Measurements from ENCODE around the gene BATF.
A peak's percentile ranks its signal among the peaks of the same experiment; 100 is the strongest.

The BATF gene

DNA sequence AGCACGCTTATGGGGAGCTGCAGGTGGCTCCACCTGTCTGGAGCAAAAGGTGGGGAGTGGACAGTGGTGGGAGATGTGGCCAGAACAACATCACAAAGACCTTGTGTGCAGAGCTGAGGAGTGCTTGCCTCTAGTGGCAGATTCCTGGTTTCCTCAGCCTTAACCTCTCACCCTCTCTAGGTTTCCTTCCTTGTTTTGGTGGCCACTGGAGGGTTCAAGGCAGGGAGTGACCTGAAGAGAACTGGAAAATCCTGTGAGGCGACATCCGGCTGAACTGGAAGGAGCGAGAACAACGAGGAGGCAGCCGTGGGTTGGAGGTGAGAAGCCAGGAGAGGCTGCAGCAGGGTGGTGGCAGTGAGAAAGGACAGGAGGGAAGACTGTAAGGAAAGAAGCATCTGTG lies 49.8 kb downstream of the BATF start:
- Mint-ChIP-seq H3K27ac (no peak overlapping the region), H3K36me3 (ENCODE audit: low read depth) (no peaks in the 10 kb centered on the region), H3K4me3 (no peak overlapping the region), H3K9me3 (no peaks in the 10 kb centered on the region), H3K4me1 (ENCODE audit: low read depth) (peaks cover 52% of the 10 kb centered on the region), H3K27me3 (no peaks in the 10 kb centered on the region)

GRCh38 chr14:75577090-75577489 lies 54.8 kb downstream of the BATF start:
- H3K27ac Mint-ChIP-seq = no peak overlapping the region
- no peaks in the 10 kb centered on the region for H3K9me3 Mint-ChIP-seq
- no peak overlapping the region for H3K4me3 Mint-ChIP-seq
- H3K4me1 Mint-ChIP-seq (ENCODE audit: low read depth) = peaks cover 33% of the 10 kb centered on the region
- peaks cover 5% of the 10 kb centered on the region for H3K27me3 Mint-ChIP-seq
- H3K36me3 Mint-ChIP-seq (ENCODE audit: low read depth) = no peaks in the 10 kb centered on the region

GRCh38 chr14:75577729-75578101 lies 55.4 kb downstream of the BATF start:
- Mint-ChIP-seq H3K36me3 (ENCODE audit: low read depth) (no peaks in the 10 kb centered on the region), H3K9me3 (no peaks in the 10 kb centered on the region), H3K27ac (peak overlapping the region; percentile 61), H3K27me3 (peaks cover 5% of the 10 kb centered on the region), H3K4me3 (peak overlapping the region; percentile 82), H3K4me1 (ENCODE audit: low read depth) (peaks cover 33% of the 10 kb centered on the region)

DNA sequence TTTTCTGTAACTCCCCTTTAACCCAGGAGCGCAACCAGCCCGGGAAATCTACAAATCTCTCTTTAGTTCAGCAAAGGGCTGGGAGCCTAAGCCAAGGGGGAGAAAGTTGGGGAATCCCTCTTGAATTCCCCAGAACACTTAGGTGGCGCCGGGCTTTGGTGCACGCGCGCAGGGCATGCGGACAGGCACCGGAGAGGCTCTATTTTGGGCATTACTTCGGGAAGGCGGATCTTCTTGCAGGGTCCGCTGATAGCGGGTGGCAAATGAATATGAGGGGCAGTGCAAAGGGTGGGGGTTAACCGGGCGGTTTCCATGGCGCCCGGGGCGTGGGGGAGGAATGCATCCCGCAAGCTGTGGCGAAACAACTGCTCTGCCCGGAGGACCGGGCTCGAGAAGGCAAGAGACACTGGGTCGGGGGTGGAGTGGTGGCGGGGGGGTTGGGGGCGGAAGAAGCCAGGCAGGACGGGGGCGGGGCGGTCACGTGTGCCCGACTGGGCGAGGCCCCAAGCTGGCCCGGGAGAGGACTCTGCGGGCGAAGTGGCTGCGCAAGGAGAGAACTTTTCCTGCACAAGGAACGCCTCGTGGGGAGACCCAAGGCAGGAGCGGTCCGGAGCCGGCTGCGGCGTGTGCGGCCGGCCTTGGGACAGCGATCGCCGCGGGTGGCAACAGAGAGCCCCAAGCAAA lies 56.0 kb downstream of the BATF start, which contains the start of gene FLVCR2:
Gene FLVCR2, plus strand, starts transcription at position 519 of the 684 bp plus-strand sequence. CDS start 353 bp downstream, outside the sequence.
- Mint-ChIP-seq H3K4me1 (ENCODE audit: low read depth) (peaks cover 33% of the 10 kb centered on the region), H3K9me3 (no peaks in the 10 kb centered on the region), H3K4me3 (peak within 1 kb of the TSS; percentile 82), H3K27ac (peak within 1 kb of the TSS; percentile 61), H3K27me3 (peaks cover 5% of the 10 kb centered on the region), H3K36me3 (ENCODE audit: low read depth) (no peaks in the 10 kb centered on the region)

- Mint-ChIP-seq H3K27me3 (peaks cover 5% of the 10 kb centered on the region), H3K9me3 (no peaks in the 10 kb centered on the region), H3K27ac (no peak overlapping the region), H3K4me3 (peak overlapping the region; percentile 82), H3K36me3 (ENCODE audit: low read depth) (no peaks in the 10 kb centered on the region), H3K4me1 (ENCODE audit: low read depth) (peaks cover 33% of the 10 kb centered on the region)
Observed at GRCh38 chr14:75578786-75579337, 56.6 kb downstream of the BATF start.

DNA sequence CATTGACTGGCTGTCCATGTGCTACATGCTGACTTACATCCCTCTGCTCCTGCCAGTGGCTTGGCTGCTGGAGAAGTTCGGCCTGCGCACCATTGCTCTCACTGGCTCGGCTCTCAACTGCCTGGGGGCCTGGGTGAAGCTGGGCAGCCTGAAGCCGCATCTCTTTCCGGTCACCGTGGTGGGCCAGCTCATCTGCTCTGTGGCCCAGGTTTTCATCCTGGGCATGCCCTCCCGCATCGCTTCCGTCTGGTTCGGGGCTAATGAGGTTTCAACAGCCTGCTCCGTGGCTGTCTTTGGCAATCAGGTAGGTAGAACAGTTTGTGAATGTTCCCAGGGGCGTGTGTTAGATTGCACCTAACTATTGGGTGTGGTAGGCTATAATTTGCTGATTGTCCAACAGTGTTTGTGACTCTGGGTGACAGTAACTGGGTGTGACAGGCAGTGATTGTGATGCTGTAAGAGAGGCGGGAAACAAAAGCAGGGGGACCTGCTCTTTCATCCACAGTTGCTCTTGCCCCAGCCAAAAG lies 57.1 kb downstream of the BATF start:
- Mint-ChIP-seq H3K27ac (peak overlapping the region; percentile 24), H3K4me1 (ENCODE audit: low read depth) (peaks cover 33% of the 10 kb centered on the region), H3K9me3 (no peaks in the 10 kb centered on the region), H3K36me3 (ENCODE audit: low read depth) (no peaks in the 10 kb centered on the region), H3K4me3 (peak overlapping the region; percentile 82), H3K27me3 (peaks cover 5% of the 10 kb centered on the region)

DNA sequence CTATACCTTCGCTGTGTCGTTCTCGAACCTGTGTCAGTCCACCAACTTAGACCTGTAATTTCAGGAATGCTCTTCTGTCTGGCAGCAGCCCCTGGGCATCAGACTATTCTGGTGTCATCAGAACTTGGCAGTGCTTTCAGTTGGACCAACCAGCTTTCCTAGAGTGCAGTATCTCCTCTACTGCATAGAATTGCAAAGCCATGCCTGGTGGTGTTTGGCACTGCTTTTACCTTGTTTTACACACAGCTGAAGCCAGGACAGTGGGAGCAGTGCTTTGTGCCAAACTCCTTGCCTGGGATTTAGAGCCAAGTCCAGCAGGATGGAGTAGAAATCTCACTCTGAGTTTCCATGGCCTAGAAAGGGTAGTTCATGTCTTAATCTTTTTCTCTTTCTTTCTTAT lies 57.6 kb downstream of the BATF start:
- Mint-ChIP-seq H3K4me1 (ENCODE audit: low read depth) (peaks cover 33% of the 10 kb centered on the region), H3K4me3 (peak overlapping the region; percentile 82)

DNA sequence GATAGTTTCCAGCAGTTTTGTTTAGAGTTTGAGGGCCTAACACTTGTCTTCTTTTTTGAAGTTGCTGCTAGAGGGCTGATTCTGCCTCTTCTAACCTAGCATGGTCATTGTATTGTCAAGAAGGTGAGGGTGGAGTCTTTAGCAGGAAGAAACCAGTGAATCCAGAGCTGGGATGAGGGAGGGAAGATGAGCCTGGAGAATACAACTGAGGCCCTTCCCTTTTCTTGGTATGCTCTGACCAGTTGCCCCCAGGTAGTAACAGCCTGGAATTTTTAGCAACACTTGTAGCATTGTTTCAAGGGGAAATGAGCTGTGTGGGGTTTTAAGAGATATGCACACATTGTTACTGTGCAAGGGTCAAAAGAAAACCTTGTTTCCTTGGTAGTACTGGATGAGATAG lies 65.1 kb downstream of the BATF start:
- Mint-ChIP-seq H3K9me3 (no peaks in the 10 kb centered on the region), H3K27ac (no peak overlapping the region), H3K4me3 (no peak overlapping the region), H3K4me1 (ENCODE audit: low read depth) (no peaks in the 10 kb centered on the region), H3K27me3 (no peaks in the 10 kb centered on the region), H3K36me3 (ENCODE audit: low read depth) (no peaks in the 10 kb centered on the region)

More for the DNA sequence above, 57.6 kb downstream of the BATF start:
- Mint-ChIP-seq H3K36me3 (ENCODE audit: low read depth) (no peaks in the 10 kb centered on the region), H3K9me3 (no peaks in the 10 kb centered on the region), H3K27ac (no peak overlapping the region), H3K27me3 (peaks cover 5% of the 10 kb centered on the region)

- H3K27me3 Mint-ChIP-seq = no peaks in the 10 kb centered on the region
- no peak overlapping the region for H3K4me3 Mint-ChIP-seq
- no peaks in the 10 kb centered on the region for H3K9me3 Mint-ChIP-seq
- peaks cover 5% of the 10 kb centered on the region for H3K36me3 Mint-ChIP-seq (ENCODE audit: low read depth)
- no peak overlapping the region for H3K27ac Mint-ChIP-seq
- H3K4me1 Mint-ChIP-seq (ENCODE audit: low read depth) = no peaks in the 10 kb centered on the region
Observed at GRCh38 chr14:75589931-75590330, 67.7 kb downstream of the BATF start.

DNA sequence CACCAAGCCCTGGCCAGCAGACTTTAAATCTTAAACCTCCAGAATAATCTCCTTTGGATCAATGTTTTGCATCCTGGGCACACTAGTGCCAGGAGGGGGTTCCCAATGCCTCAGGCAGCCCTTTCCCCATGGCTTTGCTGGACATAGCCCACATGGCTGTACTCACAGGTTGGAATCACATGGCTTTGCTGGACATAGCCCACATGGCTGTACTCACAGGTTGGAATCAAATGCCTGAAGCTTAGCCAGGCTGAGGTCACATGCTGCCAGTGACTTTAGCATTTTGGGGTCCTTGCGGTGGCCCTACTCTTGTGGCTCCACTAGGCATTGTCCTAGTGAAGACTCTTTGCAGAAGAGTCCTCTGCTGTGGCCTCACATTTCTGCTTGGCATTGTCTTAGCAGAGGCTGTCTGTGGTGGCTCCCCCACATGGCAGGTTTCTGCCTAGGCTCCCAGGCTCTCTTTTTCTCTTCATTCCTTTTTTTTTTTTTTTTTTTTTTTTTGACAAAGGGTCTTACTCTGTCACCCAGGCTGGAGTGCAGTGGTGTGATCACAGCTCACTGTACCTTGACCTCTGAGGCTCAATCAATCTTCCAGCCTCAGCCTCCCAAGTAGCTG lies 69.2 kb downstream of the BATF start:
- Mint-ChIP-seq H3K27me3 (no peaks in the 10 kb centered on the region), H3K4me1 (ENCODE audit: low read depth) (no peaks in the 10 kb centered on the region), H3K36me3 (ENCODE audit: low read depth) (peaks cover 5% of the 10 kb centered on the region), H3K4me3 (no peak overlapping the region), H3K27ac (no peak overlapping the region), H3K9me3 (no peaks in the 10 kb centered on the region)

DNA sequence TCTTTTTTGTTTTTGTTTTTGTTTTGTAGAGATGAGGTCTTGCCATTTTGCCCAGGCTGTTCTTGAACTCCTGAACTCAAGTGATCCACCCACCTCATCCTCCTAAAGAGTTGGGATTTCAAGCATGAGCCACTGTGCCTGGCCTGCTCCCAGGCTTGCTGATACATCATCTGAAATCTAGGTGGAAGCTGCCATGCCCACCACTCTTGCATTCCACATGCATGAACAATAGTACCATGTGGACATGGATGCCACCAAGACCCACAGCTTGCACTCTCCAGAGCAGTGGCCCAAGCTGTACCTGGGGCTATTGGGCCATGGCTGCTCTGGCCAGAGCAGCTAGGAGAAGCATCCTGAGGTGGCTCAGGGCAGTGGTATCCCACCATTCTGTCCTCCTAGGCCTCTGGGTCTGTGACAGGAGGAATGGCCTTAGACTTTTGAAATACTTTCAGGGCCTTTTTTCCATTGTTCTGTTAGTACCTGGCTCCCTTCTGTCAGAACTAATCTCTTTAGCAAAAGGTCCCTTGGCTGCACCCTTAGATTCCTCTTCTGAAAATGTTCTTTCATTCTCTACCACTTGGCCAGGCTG lies 69.8 kb downstream of the BATF start:
- H3K4me1 Mint-ChIP-seq (ENCODE audit: low read depth) = no peaks in the 10 kb centered on the region
- H3K27ac Mint-ChIP-seq = no peak overlapping the region
- H3K9me3 Mint-ChIP-seq = no peaks in the 10 kb centered on the region
- no peaks in the 10 kb centered on the region for H3K27me3 Mint-ChIP-seq
- peaks cover 5% of the 10 kb centered on the region for H3K36me3 Mint-ChIP-seq (ENCODE audit: low read depth)
- H3K4me3 Mint-ChIP-seq = no peak overlapping the region

- Mint-ChIP-seq H3K9me3 (peaks cover 4% of the 10 kb centered on the region), H3K27ac (no peak overlapping the region), H3K4me1 (ENCODE audit: low read depth) (no peaks in the 10 kb centered on the region), H3K4me3 (no peak overlapping the region), H3K27me3 (no peaks in the 10 kb centered on the region), H3K36me3 (ENCODE audit: low read depth) (peaks cover 5% of the 10 kb centered on the region)
Observed at GRCh38 chr14:75595226-75595625, 73.0 kb downstream of the BATF start.
